Gastroesophageal sphincter (tissue), 3 donors: ENCODE results near the gene SV2C.

Experiments
- EP300 ChIP-seq: sonication (generic); formaldehyde crosslinking; IDR thresholded peaks from one replicate; pipeline ENCODE4 v1.6.1; 2017; ENCODE audit warnings: antibody characterized with exemption, mild to moderate bottlenecking
- POLR2A ChIP-seq, 2 donors: fragments of 450-650 bp; IDR thresholded peaks; one replicate each; pipeline ENCODE4 v1.6.1; 2017; ENCODE audit warnings: antibody characterized with exemption in 2 of 2, mild to moderate bottlenecking in 2 of 2, moderate library complexity in 1 of 2
- POLR2AphosphoS5 ChIP-seq: sonication (generic); formaldehyde crosslinking; IDR thresholded peaks from one replicate; pipeline ENCODE4 v1.6.1; 2017; ENCODE audit warnings: antibody characterized with exemption
- TF ChIP-seq, protein P1 (sequence below), 4 experiments: fragments of 200-600 bp in 2 of 4; fragments of 450-650 bp in 2 of 4; sonication (generic) in 1 of 4; IDR thresholded peaks; one replicate each; pipeline ENCODE4 v1.5.1; 2017 to 2019; ENCODE audit warnings: antibody characterized with exemption in 4 of 4, mild to moderate bottlenecking in 2 of 4, moderate library complexity in 2 of 4

DNA sequence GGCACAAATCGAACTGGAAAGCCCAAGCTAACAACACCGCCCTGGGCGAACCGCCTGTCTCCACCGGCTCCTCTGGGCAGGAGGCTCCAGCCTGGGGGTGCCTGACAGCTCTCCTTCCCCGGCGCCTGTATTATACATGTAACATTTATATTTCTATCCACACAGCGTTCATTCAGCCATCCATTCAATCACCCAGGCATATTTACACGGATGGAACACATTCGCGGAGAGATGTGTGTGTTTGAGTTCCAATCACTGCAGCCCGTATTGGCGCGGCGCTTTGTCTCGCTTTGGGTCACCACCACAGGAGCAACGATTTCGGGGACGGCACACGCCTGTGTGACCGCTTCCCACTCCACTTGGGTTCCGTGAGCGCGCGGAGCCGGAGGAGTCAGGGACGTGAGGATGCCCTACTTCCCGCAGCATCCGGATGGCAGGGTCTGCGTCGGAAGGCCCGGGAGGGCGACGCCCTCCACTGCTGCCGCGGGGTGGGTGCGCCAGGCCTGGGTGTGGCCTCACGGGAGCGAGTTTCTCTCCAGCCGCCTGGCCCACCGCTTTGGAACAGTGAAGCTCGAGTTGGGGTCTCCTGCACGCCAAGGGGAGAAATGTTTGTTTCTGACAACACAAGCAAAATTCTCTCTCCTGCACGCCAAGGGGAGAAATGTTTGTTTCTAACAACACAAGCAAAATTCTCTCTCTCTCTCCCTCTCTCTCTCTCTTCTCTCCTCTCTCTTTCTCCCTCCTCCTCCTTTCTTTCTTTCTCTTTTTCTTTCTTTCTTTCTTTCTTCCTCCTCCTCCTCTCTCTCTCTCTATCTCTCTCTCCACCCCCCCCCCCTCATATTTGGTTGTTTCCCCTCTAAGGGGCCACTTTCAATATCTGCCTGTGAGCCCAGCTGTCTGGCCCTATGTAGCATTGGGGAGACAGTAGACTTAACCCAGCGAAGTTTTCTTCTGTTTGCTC, 1.1 kb upstream of the SV2C start:
- TF ChIP-seq, protein P1, sequence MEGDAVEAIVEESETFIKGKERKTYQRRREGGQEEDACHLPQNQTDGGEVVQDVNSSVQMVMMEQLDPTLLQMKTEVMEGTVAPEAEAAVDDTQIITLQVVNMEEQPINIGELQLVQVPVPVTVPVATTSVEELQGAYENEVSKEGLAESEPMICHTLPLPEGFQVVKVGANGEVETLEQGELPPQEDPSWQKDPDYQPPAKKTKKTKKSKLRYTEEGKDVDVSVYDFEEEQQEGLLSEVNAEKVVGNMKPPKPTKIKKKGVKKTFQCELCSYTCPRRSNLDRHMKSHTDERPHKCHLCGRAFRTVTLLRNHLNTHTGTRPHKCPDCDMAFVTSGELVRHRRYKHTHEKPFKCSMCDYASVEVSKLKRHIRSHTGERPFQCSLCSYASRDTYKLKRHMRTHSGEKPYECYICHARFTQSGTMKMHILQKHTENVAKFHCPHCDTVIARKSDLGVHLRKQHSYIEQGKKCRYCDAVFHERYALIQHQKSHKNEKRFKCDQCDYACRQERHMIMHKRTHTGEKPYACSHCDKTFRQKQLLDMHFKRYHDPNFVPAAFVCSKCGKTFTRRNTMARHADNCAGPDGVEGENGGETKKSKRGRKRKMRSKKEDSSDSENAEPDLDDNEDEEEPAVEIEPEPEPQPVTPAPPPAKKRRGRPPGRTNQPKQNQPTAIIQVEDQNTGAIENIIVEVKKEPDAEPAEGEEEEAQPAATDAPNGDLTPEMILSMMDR (IDR thresholded peaks at IDR 0.05): no peak
- TF ChIP-seq POLR2AphosphoS5 (no peak), POLR2A (IDR thresholded peaks at IDR 0.05) (no peak), EP300 (no peak)
